ENCODE measurements around the gene PRKCH. TPM values are rescaled to one million over a fixed set of nuclear protein-coding genes. Genes with fewer than 3 reads are reported as not detected.

PRKCH gene
- total and polyA plus RNA-seq, 9 of the 15 experiments (the other 6 are each of a cell fraction or from before 2014, with no cell fraction given): 0.61 to 4.4 (median 4.0) TPM

- no peak for DNase-seq (ENCODE audit: extremely low read depth in 1 of 4, low spot score in 3 of 4)
- Histone ChIP-seq H3K4me1 (replicated peaks in 1 of 2; ENCODE audit: control insufficient read depth in 2 of 2, insufficient read depth in 2 of 2, low read length in 2 of 2) (peaks cover 0 to 11% of the 10 kb centered on the region in 2 experiments; a peak in 2 of 5 replicates), H3K9ac (ENCODE audit: insufficient read depth in 1 of 2, low read depth in 2 of 2, low read length in 2 of 2) (no peak overlapping the region), H3K79me2 (ENCODE audit: control insufficient read depth, insufficient read depth, low read length) (no peaks in the 10 kb centered on the region), H3K9me1 (ENCODE audit: control insufficient read depth, insufficient read depth, low read length) (no peaks in the 10 kb centered on the region), H2AFZ (ENCODE audit: low read depth, low read length) (peak overlapping the region; percentile 59; the same call in 1 of the 2 replicates), H3K4me3 (no peak overlapping the region), H3K27me3 (ENCODE audit: control insufficient read depth in 2 of 2, insufficient read depth in 2 of 2, low read length in 2 of 2) (no peaks in the 10 kb centered on the region), H3K27ac (ENCODE audit: extremely low read depth, low read depth, low read length) (no peak overlapping the region), H3K4me2 (ENCODE audit: insufficient read depth, low read length) (peak overlapping the region; percentile 55; the same call in 1 of the 2 replicates), H3K36me3 (ENCODE audit: control insufficient read depth, insufficient read depth, low read length) (no peaks in the 10 kb centered on the region), H4K20me1 (replicated peaks; ENCODE audit: control insufficient read depth, insufficient read depth, low read length) (no peaks in the 10 kb centered on the region), H3K9me3 (replicated peaks; ENCODE audit: control insufficient read depth, insufficient read depth, low read depth, low read length) (no peaks in the 10 kb centered on the region)
- no peak for ATAC-seq
- WGBS (ENCODE audit: insufficient coverage, low coverage, missing lambda C conversion rate): 63% methylated on average over 12 of the region's 12 CpGs
- CTCF ChIA-PET (ENCODE audit: low intra/inter-chr PET ratio): no interaction called here
- POLR2A ChIA-PET: interaction anchor here (0.5 to 1.5 kb wide), 5 partner anchors 10 to 232 kb away, joined by 3 to 10 read pairs (median 4); no protein-coding TSS in a partner anchor
- FAIRE-seq: no peak
- in situ Hi-C loops (cut with MboI) (no loop called here), intact Hi-C loops (cut with micrococcal nuclease) (no loop called here)
- BruUV-seq (replicated peaks): no TSS peak
- no peak for TF ChIP-seq ATF7 (IDR thresholded peaks at IDR 0.05)
- TF ChIP-seq ZC3H11A (IDR thresholded peaks at IDR 0.05; ENCODE audit: low read depth, low read length): no peak
- TF ChIP-seq, protein P1, sequence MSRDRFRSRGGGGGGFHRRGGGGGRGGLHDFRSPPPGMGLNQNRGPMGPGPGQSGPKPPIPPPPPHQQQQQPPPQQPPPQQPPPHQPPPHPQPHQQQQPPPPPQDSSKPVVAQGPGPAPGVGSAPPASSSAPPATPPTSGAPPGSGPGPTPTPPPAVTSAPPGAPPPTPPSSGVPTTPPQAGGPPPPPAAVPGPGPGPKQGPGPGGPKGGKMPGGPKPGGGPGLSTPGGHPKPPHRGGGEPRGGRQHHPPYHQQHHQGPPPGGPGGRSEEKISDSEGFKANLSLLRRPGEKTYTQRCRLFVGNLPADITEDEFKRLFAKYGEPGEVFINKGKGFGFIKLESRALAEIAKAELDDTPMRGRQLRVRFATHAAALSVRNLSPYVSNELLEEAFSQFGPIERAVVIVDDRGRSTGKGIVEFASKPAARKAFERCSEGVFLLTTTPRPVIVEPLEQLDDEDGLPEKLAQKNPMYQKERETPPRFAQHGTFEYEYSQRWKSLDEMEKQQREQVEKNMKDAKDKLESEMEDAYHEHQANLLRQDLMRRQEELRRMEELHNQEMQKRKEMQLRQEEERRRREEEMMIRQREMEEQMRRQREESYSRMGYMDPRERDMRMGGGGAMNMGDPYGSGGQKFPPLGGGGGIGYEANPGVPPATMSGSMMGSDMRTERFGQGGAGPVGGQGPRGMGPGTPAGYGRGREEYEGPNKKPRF (IDR thresholded peaks at IDR 0.05; ENCODE audit: low read depth, low read length): no peak
- TF ChIP-seq ZBTB33 (CRISPR knock-in tag; IDR thresholded peaks at IDR 0.05): no peak
- no peak for TF ChIP-seq SPI1 (IDR thresholded peaks at IDR 0.05; ENCODE audit: borderline replicate concordance, low read depth, low read length)
- TF ChIP-seq, protein P2, sequence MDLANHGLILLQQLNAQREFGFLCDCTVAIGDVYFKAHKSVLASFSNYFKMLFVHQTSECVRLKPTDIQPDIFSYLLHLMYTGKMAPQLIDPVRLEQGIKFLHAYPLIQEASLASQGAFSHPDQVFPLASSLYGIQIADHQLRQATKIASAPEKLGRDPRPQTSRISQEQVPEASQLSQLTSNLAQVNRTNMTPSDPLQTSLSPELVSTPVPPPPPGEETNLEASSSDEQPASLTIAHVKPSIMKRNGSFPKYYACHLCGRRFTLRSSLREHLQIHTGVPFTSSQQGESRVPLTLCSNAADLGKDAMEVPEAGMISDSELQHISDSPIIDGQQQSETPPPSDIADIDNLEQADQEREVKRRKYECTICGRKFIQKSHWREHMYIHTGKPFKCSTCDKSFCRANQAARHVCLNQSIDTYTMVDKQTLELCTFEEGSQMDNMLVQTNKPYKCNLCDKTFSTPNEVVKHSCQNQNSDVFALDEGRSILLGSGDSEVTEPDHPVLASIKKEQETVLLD (IDR thresholded peaks at IDR 0.05): no peak
- TF ChIP-seq, protein P3, sequence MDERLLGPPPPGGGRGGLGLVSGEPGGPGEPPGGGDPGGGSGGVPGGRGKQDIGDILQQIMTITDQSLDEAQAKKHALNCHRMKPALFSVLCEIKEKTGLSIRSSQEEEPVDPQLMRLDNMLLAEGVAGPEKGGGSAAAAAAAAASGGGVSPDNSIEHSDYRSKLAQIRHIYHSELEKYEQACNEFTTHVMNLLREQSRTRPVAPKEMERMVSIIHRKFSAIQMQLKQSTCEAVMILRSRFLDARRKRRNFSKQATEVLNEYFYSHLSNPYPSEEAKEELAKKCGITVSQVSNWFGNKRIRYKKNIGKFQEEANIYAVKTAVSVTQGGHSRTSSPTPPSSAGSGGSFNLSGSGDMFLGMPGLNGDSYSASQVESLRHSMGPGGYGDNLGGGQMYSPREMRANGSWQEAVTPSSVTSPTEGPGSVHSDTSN (CRISPR knock-in tag; IDR thresholded peaks at IDR 0.05; ENCODE audit: low read depth): no peak
- TF ChIP-seq, protein P3 (tag; conservative IDR thresholded peaks at IDR 0.05; ENCODE audit: low read depth): no peak
- TF ChIP-seq CREB3 (tag; conservative IDR thresholded peaks at IDR 0.05; ENCODE audit: low read depth): no peak
- no peak for TF ChIP-seq YBX1 (IDR thresholded peaks at IDR 0.05)
- TF ChIP-seq FUS (optimal IDR thresholded peaks at IDR 0.05; ENCODE audit: low read depth, low read length): no peak
Observed at GRCh38 chr14:61536661-61537562, 215.5 kb downstream of the PRKCH start.
